Measurements from ENCODE around the gene NRCAM. TPM values are rescaled to one million over a fixed set of nuclear protein-coding genes. Genes with fewer than 3 reads are reported as not detected.

Gene NRCAM
- total and polyA plus RNA-seq, 2 of the 8 experiments (the other 6 are each of a cell fraction or from before 2014, with no cell fraction given): 2.7 to 3.8 TPM

- Histone ChIP-seq H4K8ac (ENCODE audit: extremely low read depth, insufficient read depth, low read length) (no peak overlapping the region), H3K23me2 (ENCODE audit: low read depth, low read length) (no peaks in the 10 kb centered on the region), H3K4ac (replicated peaks; ENCODE audit: insufficient read length, low read depth, low read length) (no peak overlapping the region), H3K4me2 (ENCODE audit: insufficient read depth in 1 of 2, low read depth in 2 of 2, low read length in 2 of 2) (no peak overlapping the region), H3K14ac (ENCODE audit: insufficient read length) (no peak overlapping the region), H3K18ac (ENCODE audit: extremely low read depth, low read length) (no peak overlapping the region), H4K20me1 (replicated peaks in 1 of 2; ENCODE audit: control insufficient read depth in 1 of 2, insufficient read depth in 2 of 2, low read length in 2 of 2) (no peaks in the 10 kb centered on the region), H2AK5ac (ENCODE audit: low read depth, low read length) (no peak overlapping the region), H3K56ac (replicated peaks; ENCODE audit: insufficient read length, low read depth, low read length) (no peak overlapping the region), H3K4me3 (ENCODE audit: extremely low read depth in 1 of 4, insufficient read depth in 2 of 4, low read depth in 3 of 4, low read length in 4 of 4) (no peak overlapping the region), H3K23ac (ENCODE audit: insufficient read length) (no peak overlapping the region), H2BK5ac (ENCODE audit: low read depth, low read length) (no peak overlapping the region), H2BK20ac (ENCODE audit: low read length) (no peak overlapping the region), H4K91ac (replicated peaks; ENCODE audit: insufficient read length, low read length) (no peak overlapping the region), H3K9me3 (ENCODE audit: insufficient read depth in 2 of 2, low read depth in 1 of 2, low read length in 1 of 2) (no peaks in the 10 kb centered on the region; a peak in 1 of 4 replicates), H2AFZ (ENCODE audit: low read length) (no peak overlapping the region), H3K4me1 (replicated peaks in 1 of 4; ENCODE audit: control insufficient read depth in 3 of 4, insufficient read depth in 4 of 4, low read length in 3 of 4) (peaks cover 0 to 3% (median 0%) of the 10 kb centered on the region in 4 experiments; a peak in 1 of 7 replicates), H2BK12ac (ENCODE audit: low read depth, low read length) (no peak overlapping the region), H3K27ac (ENCODE audit: low read depth, low read length) (no peak overlapping the region), H2BK120ac (replicated peaks; ENCODE audit: low read depth, low read length) (no peak overlapping the region), H3K9ac (replicated peaks in 1 of 4; ENCODE audit: extremely low read depth in 1 of 4, low read depth in 3 of 4, low read length in 3 of 4) (no peak overlapping the region), H3K79me2 (ENCODE audit: control insufficient read depth in 1 of 2, insufficient read depth in 2 of 2, low read length in 2 of 2) (no peaks in the 10 kb centered on the region), H3K36me3 (ENCODE audit: control insufficient read depth in 2 of 4, insufficient read depth in 4 of 4, low read length in 3 of 4) (no peaks in the 10 kb centered on the region; a peak in 2 of 8 replicates), H3K79me1 (ENCODE audit: low read depth, low read length) (no peaks in the 10 kb centered on the region), H4K5ac (ENCODE audit: insufficient read length, low read depth, low read length) (no peak overlapping the region), H2BK15ac (ENCODE audit: low read length) (no peak overlapping the region), H3K27me3 (replicated peaks in 1 of 4; ENCODE audit: control insufficient read depth in 3 of 4, extremely low read depth in 1 of 4, insufficient read depth in 3 of 4, low read length in 3 of 4) (no peaks in the 10 kb centered on the region)
- ChIA-PET POLR2A (ENCODE audit: partially characterized antibody) (interaction anchor here (1.0 kb wide), 1 partner anchor 267 kb away, joined by 3 read pairs; the partner anchor contains the start of gene NRCAM), CTCF (ENCODE audit: partially characterized antibody) (interaction anchor here (2.2 to 2.3 kb wide), 2 partner anchors 75 to 267 kb away, joined by 5 to 10 read pairs; partner anchors contain the start of gene NRCAM)
- WGBS, 2 experiments (ENCODE audit: extremely low coverage in 1 of 2, insufficient coverage in 1 of 2, insufficient read length in 1 of 2, insufficient replicate concordance in 2 of 2, low coverage in 1 of 2, low lambda C conversion rate in 2 of 2, missing lambda C conversion rate in 1 of 2): 92% methylated on average over 3 of the region's 3 CpGs; no CpG with 5 or more reads in 1 of the 2 experiments
- FAIRE-seq (no peak), DNase-seq (ENCODE audit: low read depth in 1 of 2, low spot score in 2 of 2) (no peak)
- TF ChIP-seq ZNF274 (IDR thresholded peaks at IDR 0.05; ENCODE audit: borderline replicate concordance, extremely low read depth, low read length) (no peak), TCF12 (IDR thresholded peaks at IDR 0.05; ENCODE audit: low read depth, low read length) (no peak), RXRA (IDR thresholded peaks at IDR 0.05; ENCODE audit: insufficient read depth, low read depth, low read length) (no peak), SP1 (IDR thresholded peaks at IDR 0.05; ENCODE audit: low read depth, low read length) (no peak), BCL11A (IDR thresholded peaks at IDR 0.05; ENCODE audit: low read depth in 2 of 2, low read length in 2 of 2) (no peak), PHF8 (conservative IDR thresholded peaks at IDR 0.05; ENCODE audit: low read depth, low read length) (no peak)
Observed at GRCh38 chr7:108188724-108189123, 267.5 kb downstream of the NRCAM start.

Measured in H1 (cell line).